CD14-positive monocyte (primary cell): ENCODE results near the gene SKA3. TPM values are rescaled to one million over a fixed set of nuclear protein-coding genes. Genes with fewer than 3 reads are reported as not detected.

Source experiments
- DNase-seq, 3 donors: peaks; one replicate each; pipeline ENCODE4 v3.0.0-alpha.2; 2011 to 2022
- H2AFZ ChIP-seq: 2 replicates; pipeline ENCODE4 v1.6.0; 2012; ENCODE audit warnings: mild to moderate bottlenecking, low read depth, low read length, inconsistent platforms; ENCODE audit not compliant: insufficient read depth, poor library complexity, severe bottlenecking
- H3K27ac ChIP-seq, 2 donors: 1 replicate in 1 of 2; 2 replicates in 1 of 2; pipeline ENCODE4 v1.5.1; 2012 to 2013; ENCODE audit warnings: low read length in 2 of 2, control low read depth in 1 of 2, inconsistent platforms in 1 of 2, low read depth in 1 of 2, mild to moderate bottlenecking in 1 of 2
- H3K27me3 ChIP-seq, 2 donors: one replicate each; pipeline versions ENCODE4 v1.6.0 to v1.6.1; 2011 to 2013; ENCODE audit warnings: low read length in 2 of 2; ENCODE audit not compliant: control insufficient read depth in 2 of 2, insufficient read depth in 2 of 2
- H3K36me3 ChIP-seq, 2 donors: replicated peaks in 1 of 2; 1 replicate in 1 of 2; 2 replicates in 1 of 2; pipeline versions ENCODE4 v1.5.1 to v1.6.1; 2012 to 2013; ENCODE audit warnings: low read length in 2 of 2, control low read depth in 1 of 2, inconsistent platforms in 1 of 2, mild to moderate bottlenecking in 1 of 2; ENCODE audit not compliant: insufficient read depth in 2 of 2, control insufficient read depth in 1 of 2
- H3K4me1 ChIP-seq, 2 donors: 1 replicate in 1 of 2; 2 replicates in 1 of 2; pipeline versions ENCODE4 v1.5.1 to v1.6.1; 2012 to 2013; ENCODE audit warnings: low read length in 2 of 2, control low read depth in 1 of 2, inconsistent platforms in 1 of 2, mild to moderate bottlenecking in 1 of 2, moderate library complexity in 1 of 2; ENCODE audit not compliant: insufficient read depth in 2 of 2, control insufficient read depth in 1 of 2
- H3K4me2 ChIP-seq: replicated peaks from 2 replicates; pipeline ENCODE3; 2012; ENCODE audit warnings: low read length, moderate library complexity, mild to moderate bottlenecking; ENCODE audit not compliant: poor library complexity, severe bottlenecking; ENCODE audit errors: extremely low read depth
- H3K4me3 ChIP-seq, 3 experiments: fragments of 200-600 bp in 1 of 3; sonication (generic) in 1 of 3; replicated peaks in 1 of 3; 1 replicate in 2 of 3; 2 replicates in 1 of 3; pipeline ENCODE4 v1.5.1; 2011 to 2013; ENCODE audit warnings: low read length in 3 of 3, mild to moderate bottlenecking in 3 of 3, control low read depth in 2 of 3, low read depth in 2 of 3, inconsistent platforms in 1 of 3, moderate library complexity in 1 of 3
- H3K79me2 ChIP-seq: 2 replicates; pipeline ENCODE4 v1.6.0; 2012; ENCODE audit warnings: mild to moderate bottlenecking, control low read depth, inconsistent platforms, low read length, moderate library complexity; ENCODE audit not compliant: insufficient read depth
- H3K9ac ChIP-seq: 2 replicates; pipeline ENCODE4 v1.6.0; 2017; ENCODE audit warnings: low read length, mild to moderate bottlenecking; ENCODE audit not compliant: insufficient read depth, poor library complexity, severe bottlenecking
- H3K9me3 ChIP-seq, 2 donors: replicated peaks in 1 of 2; 1 replicate in 1 of 2; 2 replicates in 1 of 2; pipeline versions ENCODE4 v1.5.1 to v1.6.1; 2012 to 2013; ENCODE audit warnings: low read length in 2 of 2, control low read depth in 1 of 2; ENCODE audit not compliant: control insufficient read depth in 1 of 2, insufficient read depth in 1 of 2
- H4K20me1 ChIP-seq: 2 replicates; pipeline ENCODE4 v1.6.0; 2012; ENCODE audit warnings: mild to moderate bottlenecking, low read length, control low read depth, moderate library complexity; ENCODE audit not compliant: insufficient read depth
- H3K27ac Mint-ChIP-seq, 7 donors: one replicate each; pipeline ENCODE4 v1.8.0; 2020; ENCODE audit warnings: mild to moderate bottlenecking in 7 of 7, mixed read lengths in 7 of 7, moderate library complexity in 6 of 7, inconsistent platforms in 2 of 7
- H3K27me3 Mint-ChIP-seq, 3 donors: one replicate each; pipeline ENCODE4 v1.8.0; 2021 to 2022; ENCODE audit warnings: low read depth in 3 of 3, mild to moderate bottlenecking in 3 of 3, mixed read lengths in 3 of 3, moderate library complexity in 3 of 3, inconsistent platforms in 1 of 3
- H3K36me3 Mint-ChIP-seq, 2 donors: one replicate each; pipeline ENCODE4 v1.8.0; 2020; ENCODE audit warnings: mixed read lengths in 2 of 2, inconsistent platforms in 1 of 2, mild to moderate bottlenecking in 1 of 2
- H3K4me1 Mint-ChIP-seq: one replicate; pipeline ENCODE4 v1.8.0; 2020; ENCODE audit warnings: mild to moderate bottlenecking, mixed read lengths
- H3K4me3 Mint-ChIP-seq, 2 donors: one replicate each; pipeline ENCODE4 v1.8.0; 2020; ENCODE audit warnings: mild to moderate bottlenecking in 2 of 2, mixed read lengths in 2 of 2, moderate library complexity in 1 of 2
- H3K9me3 Mint-ChIP-seq, 7 donors: one replicate each; pipeline ENCODE4 v1.8.0; 2020 to 2022; ENCODE audit warnings: mixed read lengths in 7 of 7, mild to moderate bottlenecking in 6 of 7, moderate library complexity in 6 of 7, inconsistent platforms in 2 of 7
- WGBS: methylation state at CpG from one replicate; pipeline ENCODE4 v1.1.5; 2013; ENCODE audit warnings: missing lambda C conversion rate; ENCODE audit not compliant: insufficient coverage; 5-methylcytosine and 5-hydroxymethylcytosine counted together
- intact Hi-C, 2 donors: fragments of 100-400 bp; cut with micrococcal nuclease; formaldehyde crosslinking; loops; one replicate each; pipeline versions ENCODE4 v1.15.0 to v1.15.1; 2023
- polyA plus RNA-seq, 3 donors: library from polyadenylated mRNA; depleted of rRNA in 1 of 3; unstranded in 2 of 3; stranded (reverse) in 1 of 3; fragments of 300-500 nt in 2 of 3; fragments of >200 nt in 1 of 3; fragmentation: Illumina TruSeq in 2 of 3; gene quantifications; 1 replicate in 2 of 3; 2 replicates in 1 of 3; pipeline ENCODE4 v1.2.3, GENCODE V29; 2012 to 2021
- TF ChIP-seq, protein P1 (sequence below): fragments of 200-600 bp; IDR thresholded peaks from one replicate; pipeline ENCODE4 v1.8.0; 2022; ENCODE audit warnings: antibody characterized with exemption, mild to moderate bottlenecking

Gene SKA3
- polyA plus RNA-seq, 3 donors, result 0.12 to 2.5 (median 0.49) TPM

- Histone ChIP-seq H4K20me1 (no peaks in the 10 kb centered on the region), H3K27me3 (no peaks in the 10 kb centered on the region), H3K9me3 (no peaks in the 10 kb centered on the region), H3K4me1 (no peaks in the 10 kb centered on the region), H3K4me2 (no peak overlapping the region), H2AFZ (no peak overlapping the region), H3K9ac (no peak overlapping the region), H3K4me3 (no peak overlapping the region), H3K27ac (no peak overlapping the region), H3K36me3 (no peaks in the 10 kb centered on the region), H3K79me2 (no peaks in the 10 kb centered on the region)
- no peaks in the 10 kb centered on the region for H3K4me1 Mint-ChIP-seq
- intact Hi-C loops, result no loop called here
- peaks cover 0 to 4% (median 0%) of the 10 kb centered on the region in 7 donors for H3K9me3 Mint-ChIP-seq
- TF ChIP-seq, protein P1, sequence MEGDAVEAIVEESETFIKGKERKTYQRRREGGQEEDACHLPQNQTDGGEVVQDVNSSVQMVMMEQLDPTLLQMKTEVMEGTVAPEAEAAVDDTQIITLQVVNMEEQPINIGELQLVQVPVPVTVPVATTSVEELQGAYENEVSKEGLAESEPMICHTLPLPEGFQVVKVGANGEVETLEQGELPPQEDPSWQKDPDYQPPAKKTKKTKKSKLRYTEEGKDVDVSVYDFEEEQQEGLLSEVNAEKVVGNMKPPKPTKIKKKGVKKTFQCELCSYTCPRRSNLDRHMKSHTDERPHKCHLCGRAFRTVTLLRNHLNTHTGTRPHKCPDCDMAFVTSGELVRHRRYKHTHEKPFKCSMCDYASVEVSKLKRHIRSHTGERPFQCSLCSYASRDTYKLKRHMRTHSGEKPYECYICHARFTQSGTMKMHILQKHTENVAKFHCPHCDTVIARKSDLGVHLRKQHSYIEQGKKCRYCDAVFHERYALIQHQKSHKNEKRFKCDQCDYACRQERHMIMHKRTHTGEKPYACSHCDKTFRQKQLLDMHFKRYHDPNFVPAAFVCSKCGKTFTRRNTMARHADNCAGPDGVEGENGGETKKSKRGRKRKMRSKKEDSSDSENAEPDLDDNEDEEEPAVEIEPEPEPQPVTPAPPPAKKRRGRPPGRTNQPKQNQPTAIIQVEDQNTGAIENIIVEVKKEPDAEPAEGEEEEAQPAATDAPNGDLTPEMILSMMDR, result no peak
- WGBS, result no CpG with 5 or more reads among the region's 5 CpGs
- H3K27ac Mint-ChIP-seq, result no peak overlapping the region
- H3K4me3 Mint-ChIP-seq, result no peak overlapping the region
- DNase-seq, result no peak
- peaks cover 0 to 1% (median 0%) of the 10 kb centered on the region in 3 donors for H3K27me3 Mint-ChIP-seq
- no peaks in the 10 kb centered on the region for H3K36me3 Mint-ChIP-seq
Measured at GRCh38 chr13:21118180-21118579, 58.2 kb downstream of the SKA3 start.

DNA sequence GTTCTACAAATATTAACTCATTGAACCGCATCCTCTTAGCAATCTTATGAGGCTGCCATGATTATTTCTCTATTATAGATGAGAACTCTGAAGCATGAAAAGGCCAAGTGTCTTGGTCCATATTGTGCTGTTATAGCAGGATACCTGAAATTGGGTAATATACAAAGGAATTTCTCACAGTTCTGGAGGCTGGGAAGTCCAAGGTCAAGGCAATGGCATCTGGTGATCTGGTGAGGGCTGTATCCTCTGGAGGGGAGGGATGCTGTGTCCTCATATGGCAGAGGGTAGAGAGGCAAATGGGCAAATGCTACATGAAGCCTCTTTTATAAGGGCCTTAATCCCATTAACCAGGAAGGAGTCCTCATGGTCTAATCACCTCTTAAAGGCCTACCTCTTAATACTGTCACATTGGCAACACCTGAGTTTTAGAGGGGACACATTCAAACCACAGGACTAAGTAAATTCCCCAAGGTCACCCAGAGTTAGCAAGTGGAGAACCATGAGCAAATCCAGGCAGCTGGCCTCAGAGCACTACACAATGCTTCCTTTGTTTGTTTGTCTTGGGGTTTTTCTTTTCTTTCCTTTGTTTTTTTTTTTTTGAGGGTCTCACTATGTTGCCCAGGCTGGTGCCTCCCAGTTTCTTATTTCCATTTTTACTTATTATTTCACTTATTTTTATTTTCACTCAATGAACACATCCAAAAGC is 59.1 kb downstream of the SKA3 start:
- no peak for DNase-seq
- H3K36me3 ChIP-seq, result no peaks in the 10 kb centered on the region
- no peaks in the 10 kb centered on the region for H4K20me1 ChIP-seq
- WGBS, result no CpG with 5 or more reads among the region's 1 CpG
- Mint-ChIP-seq H3K4me3 (no peak overlapping the region), H3K4me1 (no peaks in the 10 kb centered on the region), H3K27me3 (peaks cover 0 to 1% (median 0%) of the 10 kb centered on the region in 3 donors), H3K27ac (no peak overlapping the region), H3K36me3 (no peaks in the 10 kb centered on the region), H3K9me3 (peaks cover 0 to 4% (median 0%) of the 10 kb centered on the region in 7 donors)
- H3K4me3 ChIP-seq, result no peak overlapping the region
- H3K27ac ChIP-seq, result no peak overlapping the region
- no peaks in the 10 kb centered on the region for H3K27me3 ChIP-seq
- H3K9ac ChIP-seq, result no peak overlapping the region
- no peak overlapping the region for H2AFZ ChIP-seq
- no peaks in the 10 kb centered on the region for H3K9me3 ChIP-seq
- intact Hi-C loops, result no loop called here
- H3K4me1 ChIP-seq, result no peaks in the 10 kb centered on the region
- H3K4me2 ChIP-seq, result no peak overlapping the region
- TF ChIP-seq, protein P1, result no peak
- no peaks in the 10 kb centered on the region for H3K79me2 ChIP-seq
